GM12801 (cell line): ENCODE results near the gene TMEM121B.

Experiments
- TF ChIP-seq, protein P1 (sequence below): IDR thresholded peaks from one replicate; pipeline ENCODE4 v1.5.1; 2011; ENCODE audit warnings: control low read depth; ENCODE audit not compliant: insufficient read length; ENCODE audit errors: extremely low read depth

Gene TMEM121B

DNA sequence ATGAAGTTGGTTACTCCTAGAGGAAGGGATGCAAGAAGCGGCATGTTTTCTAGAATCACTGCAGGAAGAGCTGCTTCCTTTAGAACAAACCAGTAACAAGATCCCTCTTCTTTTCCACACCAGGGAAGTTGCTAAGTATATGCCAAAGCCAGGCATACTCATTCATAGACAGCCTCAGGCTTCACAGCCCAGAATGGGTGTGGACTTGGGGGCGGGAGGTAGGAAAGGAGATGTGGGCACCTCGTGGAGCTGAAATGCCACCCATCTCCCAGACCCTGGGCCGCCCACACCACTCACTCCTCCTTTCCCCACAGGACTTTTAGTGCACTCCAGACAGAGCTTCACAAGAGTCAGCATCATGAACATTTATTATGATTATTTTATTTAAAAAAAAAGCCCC lies 16.0 kb upstream of the TMEM121B start:
- TF ChIP-seq, protein P1, sequence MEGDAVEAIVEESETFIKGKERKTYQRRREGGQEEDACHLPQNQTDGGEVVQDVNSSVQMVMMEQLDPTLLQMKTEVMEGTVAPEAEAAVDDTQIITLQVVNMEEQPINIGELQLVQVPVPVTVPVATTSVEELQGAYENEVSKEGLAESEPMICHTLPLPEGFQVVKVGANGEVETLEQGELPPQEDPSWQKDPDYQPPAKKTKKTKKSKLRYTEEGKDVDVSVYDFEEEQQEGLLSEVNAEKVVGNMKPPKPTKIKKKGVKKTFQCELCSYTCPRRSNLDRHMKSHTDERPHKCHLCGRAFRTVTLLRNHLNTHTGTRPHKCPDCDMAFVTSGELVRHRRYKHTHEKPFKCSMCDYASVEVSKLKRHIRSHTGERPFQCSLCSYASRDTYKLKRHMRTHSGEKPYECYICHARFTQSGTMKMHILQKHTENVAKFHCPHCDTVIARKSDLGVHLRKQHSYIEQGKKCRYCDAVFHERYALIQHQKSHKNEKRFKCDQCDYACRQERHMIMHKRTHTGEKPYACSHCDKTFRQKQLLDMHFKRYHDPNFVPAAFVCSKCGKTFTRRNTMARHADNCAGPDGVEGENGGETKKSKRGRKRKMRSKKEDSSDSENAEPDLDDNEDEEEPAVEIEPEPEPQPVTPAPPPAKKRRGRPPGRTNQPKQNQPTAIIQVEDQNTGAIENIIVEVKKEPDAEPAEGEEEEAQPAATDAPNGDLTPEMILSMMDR: no peak

DNA sequence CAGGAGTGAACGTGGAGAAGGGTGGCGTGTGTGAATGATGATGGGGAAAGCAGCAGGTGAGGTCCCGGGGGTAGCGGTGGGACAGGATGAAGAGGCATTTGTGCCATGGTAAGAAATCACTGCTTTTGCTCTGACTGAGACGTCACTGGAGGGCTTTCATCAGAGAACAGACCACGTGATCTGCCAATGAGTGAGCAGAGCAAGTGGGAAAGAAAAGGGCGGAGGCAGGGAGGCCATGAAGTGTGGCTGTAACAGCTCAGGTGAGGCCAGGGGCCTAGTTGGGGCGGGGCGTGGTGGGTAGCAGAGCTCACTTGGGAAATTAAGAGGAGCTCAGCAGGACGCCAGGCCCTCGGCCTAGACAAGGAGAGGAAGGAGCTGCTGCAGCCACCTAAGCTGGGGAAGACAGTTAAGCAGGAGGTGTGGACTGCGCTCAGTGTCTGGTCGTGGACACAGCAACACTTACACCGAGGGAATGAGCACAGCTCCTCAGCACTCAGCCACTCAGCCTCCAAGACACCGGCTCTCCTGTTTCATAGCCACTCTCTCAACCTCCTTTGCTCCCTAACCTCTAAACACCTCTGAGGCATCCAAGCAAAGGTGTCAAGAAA lies 14.1 kb upstream of the TMEM121B start:
- TF ChIP-seq, protein P1: no peak

DNA sequence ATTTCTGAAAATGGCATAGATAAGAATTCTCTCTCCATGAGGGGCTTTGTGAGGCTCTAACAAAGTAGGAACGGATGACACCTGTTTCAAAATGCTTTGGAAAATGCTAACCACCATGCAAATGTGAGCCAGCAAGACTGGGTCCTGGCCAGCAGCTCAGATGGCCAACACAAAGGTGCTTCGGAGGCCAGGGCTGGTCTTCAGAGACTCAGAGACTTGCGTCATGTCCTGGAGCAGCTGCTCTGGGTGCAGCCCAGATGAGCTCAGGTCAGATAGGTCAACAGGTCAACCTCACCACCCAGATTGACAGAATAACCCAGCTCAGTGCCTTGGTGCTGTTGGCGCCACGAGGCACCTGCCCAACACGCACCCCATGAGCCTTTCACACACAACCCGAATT lies 12.0 kb upstream of the TMEM121B start:
- TF ChIP-seq, protein P1: no peak

DNA sequence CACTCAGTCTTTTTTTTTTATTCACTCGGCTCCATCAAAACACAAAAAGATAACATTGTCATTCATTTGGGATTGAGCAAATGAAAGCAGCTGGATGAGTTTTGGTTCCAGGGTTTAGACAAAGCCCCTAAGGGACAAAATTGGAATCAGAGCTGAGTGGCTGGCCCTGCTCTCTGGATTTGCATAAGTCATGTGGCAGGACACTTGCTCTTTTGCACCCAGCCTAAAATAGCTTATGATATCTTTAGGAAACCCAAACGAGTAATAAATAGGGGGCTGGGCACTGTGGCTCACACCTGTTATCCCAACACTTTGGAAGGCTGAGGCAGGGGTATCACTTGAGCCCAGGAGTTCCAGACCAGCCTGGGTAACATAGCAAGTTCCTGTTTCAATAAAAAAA lies 11.0 kb upstream of the TMEM121B start:
- TF ChIP-seq, protein P1: no peak

DNA sequence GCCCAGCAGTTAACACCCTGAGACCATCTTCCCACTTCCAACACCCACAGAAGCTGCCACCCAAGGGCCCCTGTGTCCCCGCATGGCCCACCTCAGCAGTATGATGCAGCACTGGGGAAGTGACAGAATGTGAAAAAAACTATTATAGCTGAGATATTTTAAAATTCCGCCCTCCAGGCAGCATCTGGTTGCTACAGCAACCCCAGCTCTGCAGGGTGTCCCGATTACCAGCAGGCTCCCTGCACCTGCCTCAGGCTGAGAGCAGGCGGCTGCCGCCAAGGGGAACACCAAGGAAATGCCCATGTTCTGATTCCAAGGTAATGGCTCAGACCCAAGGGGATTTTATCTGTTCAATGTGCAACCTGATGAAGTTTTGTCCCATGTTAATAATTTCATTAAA lies 10.5 kb upstream of the TMEM121B start:
- TF ChIP-seq, protein P1: no peak

DNA sequence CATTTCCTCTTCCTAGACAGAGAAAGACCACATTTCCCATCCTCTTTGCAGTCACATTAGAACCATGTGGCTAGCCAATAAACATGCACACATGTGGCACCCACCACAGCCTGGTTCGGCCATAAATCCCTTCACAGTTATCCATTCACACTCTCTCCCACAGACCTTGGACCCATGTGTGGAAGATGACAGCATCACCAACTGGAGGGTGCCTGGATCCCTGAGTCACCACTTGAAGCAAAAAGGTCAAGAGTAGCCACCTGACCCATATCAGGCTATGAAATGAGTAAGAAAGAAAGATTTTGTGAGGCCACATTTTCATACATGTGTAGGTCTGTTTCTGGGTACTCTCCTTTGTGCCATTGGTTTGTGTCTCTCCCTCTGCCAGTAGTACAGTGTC lies 9.0 kb upstream of the TMEM121B start:
- TF ChIP-seq, protein P1: no peak

DNA sequence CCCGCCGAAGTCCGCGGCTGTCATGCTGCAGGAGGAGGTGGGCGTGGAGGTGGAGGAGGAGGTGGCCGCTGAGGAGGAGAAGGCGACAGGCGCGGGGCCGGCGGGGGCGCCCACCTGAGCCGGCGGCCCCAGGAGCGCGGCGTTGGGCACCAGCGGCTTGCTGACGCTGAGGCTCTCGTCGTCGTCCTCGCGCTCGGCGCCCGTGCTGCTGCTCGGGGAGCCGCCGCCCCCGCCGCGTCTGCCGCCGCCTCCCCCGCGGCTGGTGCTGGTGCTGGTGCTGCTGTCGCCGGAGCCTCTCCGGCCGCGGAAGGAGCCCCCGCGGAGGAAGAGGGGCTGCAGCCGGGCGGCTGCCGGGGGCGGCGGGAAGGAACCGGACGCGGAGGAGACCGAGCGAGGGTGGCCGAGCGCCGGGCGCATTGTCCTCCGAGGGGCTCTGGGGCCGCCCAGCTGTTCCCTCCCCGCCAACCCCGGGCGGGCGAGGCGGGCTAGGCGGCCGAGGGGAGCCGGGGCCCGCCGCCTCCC lies 388 bp downstream of the TMEM121B start:
- TF ChIP-seq, protein P1: no peak
